Activated CD4-positive, CD25-positive, alpha-beta regulatory T cell treated with anti-CD3 and anti-CD28 coated beads, Interleukin-2, amount 50 U/mL, for 24 hours (primary cell): ENCODE data around the gene TAAR9.

Experiments used
- ATAC-seq, 2 donors: fragments of 150-1000 bp; cut with Tn5 transposase; one replicate each; pipeline ENCODE4 v1.10.0; 2021; ENCODE audit warnings: mild to moderate bottlenecking in 1 of 2, moderate library complexity in 1 of 2

The TAAR9 gene

GRCh38 chr6:132537977-132538376 is at the start of gene TAAR9:
TSS of gene TAAR9 (plus strand) at chr6:132538277. CDS start at chr6:132538290, 13 bp downstream.
- ATAC-seq = no peak

GRCh38 chr6:132489376-132489775 is 48.7 kb upstream of the TAAR9 start:
- no peak for ATAC-seq

- no peak for ATAC-seq
These were observed 48.1 kb upstream of the TAAR9 start for GRCh38 chr6:132490024-132490423.

- no peak for ATAC-seq
These were observed 47.4 kb upstream of the TAAR9 start for GRCh38 chr6:132490478-132491204.

- ATAC-seq = peak; percentile 33 to 44
These were observed 46.8 kb upstream of the TAAR9 start for GRCh38 chr6:132491303-132491702.

- ATAC-seq = no peak
These were observed 46.2 kb upstream of the TAAR9 start for GRCh38 chr6:132491881-132492280.

GRCh38 chr6:132494954-132495353 is 43.1 kb upstream of the TAAR9 start:
- peak in 1 of 2 donors; percentile 15 for ATAC-seq

GRCh38 chr6:132495604-132496079 is 42.4 kb upstream of the TAAR9 start:
- ATAC-seq = peak; percentile 72 to 75

- no peak for ATAC-seq
These were observed 41.4 kb upstream of the TAAR9 start for GRCh38 chr6:132496519-132497180.

GRCh38 chr6:132498638-132499037 is 39.4 kb upstream of the TAAR9 start:
- no peak for ATAC-seq

GRCh38 chr6:132499757-132500156 is 38.3 kb upstream of the TAAR9 start:
- no peak for ATAC-seq

- ATAC-seq = no peak
These were observed 33.3 kb upstream of the TAAR9 start for GRCh38 chr6:132504757-132505156.

GRCh38 chr6:132505158-132505557 is 32.9 kb upstream of the TAAR9 start:
- ATAC-seq = no peak

GRCh38 chr6:132506461-132506860 is 31.6 kb upstream of the TAAR9 start:
- no peak for ATAC-seq

GRCh38 chr6:132506869-132507808 is 30.9 kb upstream of the TAAR9 start:
- ATAC-seq = no peak

- ATAC-seq = no peak
These were observed 26.8 kb upstream of the TAAR9 start for GRCh38 chr6:132511210-132511830.

GRCh38 chr6:132511831-132512220 is 26.3 kb upstream of the TAAR9 start:
- ATAC-seq = no peak

GRCh38 chr6:132512342-132512637 is 25.8 kb upstream of the TAAR9 start:
- ATAC-seq = no peak

- peak; percentile 95 to 96 for ATAC-seq
These were observed 25.1 kb upstream of the TAAR9 start, which contains the start of gene STX7 for GRCh38 chr6:132512638-132513632. TSS of gene STX7 (minus strand) at chr6:132513116. CDS start at chr6:132503530, 9,586 bp downstream.

- no peak for ATAC-seq
These were observed 24.1 kb upstream of the TAAR9 start for GRCh38 chr6:132513831-132514545.

- ATAC-seq = no peak
These were observed 22.7 kb upstream of the TAAR9 start for GRCh38 chr6:132515386-132515785.
